ENCODE measurements around the gene BCL7C.

The BCL7C gene

GRCh38 chr16:30876867-30877266 lies 17.0 kb downstream of the BCL7C start:
- TF ChIP-seq ESRRG (CRISPR knock-in tag; IDR thresholded peaks at IDR 0.05) (no peak), POU6F1 (CRISPR knock-in tag; IDR thresholded peaks at IDR 0.05; ENCODE audit: borderline replicate concordance, low read depth) (no peak), TOX (CRISPR knock-in tag; IDR thresholded peaks at IDR 0.05; ENCODE audit: borderline replicate concordance) (no peak), CSRNP3 (CRISPR knock-in tag; IDR thresholded peaks at IDR 0.05) (no peak), BACH2 (CRISPR knock-in tag; IDR thresholded peaks at IDR 0.05; ENCODE audit: borderline replicate concordance) (no peak), ZNF8 (CRISPR knock-in tag; IDR thresholded peaks at IDR 0.05) (no peak)
- ATAC-seq = no peak

GRCh38 chr16:30875871-30876801 lies 17.7 kb downstream of the BCL7C start:
- ATAC-seq = peak; percentile 28
- TF ChIP-seq ZNF70 (CRISPR knock-in tag; IDR thresholded peaks at IDR 0.05) (0 out of 2 replicates have a peak, but pooled peaks have one; percentile 31), ISL1 (CRISPR knock-in tag; IDR thresholded peaks at IDR 0.05) (no peak), ARNTL (CRISPR knock-in tag; IDR thresholded peaks at IDR 0.05; ENCODE audit: borderline replicate concordance, low read depth) (no peak), POU6F1 (CRISPR knock-in tag; IDR thresholded peaks at IDR 0.05; ENCODE audit: borderline replicate concordance, low read depth) (no peak), PATZ1 (CRISPR knock-in tag; IDR thresholded peaks at IDR 0.05; ENCODE audit: borderline replicate concordance) (no peak)

GRCh38 chr16:30874821-30875717 lies 18.8 kb downstream of the BCL7C start:
- TF ChIP-seq TSHZ2 (CRISPR knock-in tag; IDR thresholded peaks at IDR 0.05) (peak; percentile 62), CSDC2 (CRISPR knock-in tag; IDR thresholded peaks at IDR 0.05) (peak; percentile 79; the same call in 1 of the 2 replicates), ZNF70 (CRISPR knock-in tag; IDR thresholded peaks at IDR 0.05) (no peak), BACH2 (CRISPR knock-in tag; IDR thresholded peaks at IDR 0.05; ENCODE audit: borderline replicate concordance) (no peak), ZC3H10 (CRISPR knock-in tag; IDR thresholded peaks at IDR 0.05) (peak; percentile 66; the same call in 1 of the 2 replicates), SNAI2 (CRISPR knock-in tag; IDR thresholded peaks at IDR 0.05) (peak; percentile 78; the same call in 1 of the 2 replicates), ZFP3 (CRISPR knock-in tag; IDR thresholded peaks at IDR 0.05) (peak; percentile 66), ZFP30 (CRISPR knock-in tag; IDR thresholded peaks at IDR 0.05) (peak; percentile 4; the same call in 1 of the 2 replicates)
- ATAC-seq = peak; percentile 95
